Aorta (tissue), 5 donors: Measurements from ENCODE around the gene SOX11. TPM values are rescaled to one million over a fixed set of nuclear protein-coding genes. Genes with fewer than 3 reads are reported as not detected.
"Not testable (repeated sequence)": the region's sequence is repeated elsewhere in the genome, so short reads cannot be mapped to it uniquely, and the experiment has no call there.

Source experiments
- ATAC-seq: fragments of 200-7000 bp; cut with Tn5 transposase; one replicate; pipeline ENCODE4 v1.9.1; 2022; ENCODE audit warnings: moderate library complexity; ENCODE audit not compliant: low FRiP score
- DNase-seq, 2 donors: peaks; one replicate each; pipeline ENCODE4 v3.0.0-alpha.2; 2020
- H3K27ac ChIP-seq, 2 donors: one replicate each; pipeline ENCODE4 v1.5.1; 2013; ENCODE audit warnings: low read length in 2 of 2, mild to moderate bottlenecking in 2 of 2, moderate library complexity in 2 of 2, control low read depth in 1 of 2, inconsistent platforms in 1 of 2, low read depth in 1 of 2
- H3K27me3 ChIP-seq, 2 donors: one replicate each; pipeline ENCODE4 v1.6.1; 2013; ENCODE audit warnings: control low read depth in 1 of 2, low read length in 1 of 2, mild to moderate bottlenecking in 1 of 2, moderate library complexity in 1 of 2; ENCODE audit not compliant: insufficient read depth in 2 of 2, control insufficient read depth in 1 of 2
- H3K36me3 ChIP-seq, 2 donors: one replicate each; pipeline ENCODE4 v1.6.1; 2013; ENCODE audit warnings: control low read depth in 1 of 2, low read length in 1 of 2, mild to moderate bottlenecking in 1 of 2; ENCODE audit not compliant: insufficient read depth in 2 of 2, control insufficient read depth in 1 of 2
- H3K4me1 ChIP-seq, 2 donors: one replicate each; pipeline ENCODE4 v1.6.1; 2013; ENCODE audit warnings: low read length in 2 of 2, control low read depth in 1 of 2, mild to moderate bottlenecking in 1 of 2, moderate library complexity in 1 of 2; ENCODE audit not compliant: insufficient read depth in 2 of 2, control insufficient read depth in 1 of 2
- H3K4me3 ChIP-seq, 2 donors: one replicate each; pipeline ENCODE4 v1.5.1; 2013; ENCODE audit warnings: low read length in 2 of 2, control low read depth in 1 of 2, mild to moderate bottlenecking in 1 of 2
- H3K9me3 ChIP-seq: one replicate; pipeline ENCODE4 v1.6.1; 2013; ENCODE audit warnings: mild to moderate bottlenecking, low read length; ENCODE audit not compliant: control insufficient read depth
- WGBS, 2 donors: extraction: QIAGEN DNeasy Blood & Tissue Kit; methylation state at CpG; one replicate each; pipeline ENCODE4 v1.1.7; 2013; 5-methylcytosine and 5-hydroxymethylcytosine counted together
- intact Hi-C, 2 donors: fragments of 100-400 bp; cut with DNase I; formaldehyde crosslinking; loops; one replicate each; pipeline versions ENCODE4 v1.14.2 to v1.15.0; 2022
- long read RNA-seq, 2 donors: library from polyadenylated mRNA; unstranded; transcript quantifications; one replicate each; pipeline ENCODE4 v2.0.0, GENCODE V29; 2020 to 2021
- polyA plus RNA-seq, 2 donors: library from polyadenylated mRNA; stranded (reverse); fragments of 200-250 nt; gene quantifications; one replicate each; pipeline ENCODE4 v1.2.3, GENCODE V29; 2013
- total RNA-seq, 2 donors: library from RNA; stranded (reverse); fragmentation: NEBNext Ultra II Directional; extraction: Animal tissue kit (Norgen Biotek cat#: 25700); gene quantifications; one replicate each; pipeline ENCODE4 v1.2.1, GENCODE V29; 2021
- donor health status: healthy with polysubstance abuse.
- donor health status: Bipolar disorder and iron deficiency.
- donor health status: DM: no; HTN: no; CAD: no.
- donor health status: DM: no; HTN: no; CAD: no.
- donor health status: DM: yes; HTN: yes; CAD: no.

SOX11 gene
- total RNA-seq (under 1 TPM in 1 of 2 donors, not detected in 1; 0.03 TPM), polyA plus RNA-seq (not detected)
- long read RNA-seq, donor 1 = 0 reads
- long read RNA-seq, donor 2 = 0 reads

GRCh38 chr2:5691985-5692529, at the start of gene SOX11:
TSS of gene SOX11 (plus strand) at chr2:5692384. CDS start at chr2:5692722, 338 bp downstream.
- Histone ChIP-seq H3K27me3 (peaks cover 0 to 3% of the 10 kb centered on the region in 2 donors), H3K4me1 (no peaks in the 10 kb centered on the region), H3K4me3 (no peak within 1 kb of the TSS), H3K9me3 (no peaks in the 10 kb centered on the region), H3K27ac (no peak within 1 kb of the TSS), H3K36me3 (no peaks in the 10 kb centered on the region)
- 1 to 2% methylated on average over 47 to 60 of the region's 60 CpGs for WGBS, 2 donors
- intact Hi-C loops = no loop called here
- ATAC-seq (no peak), DNase-seq (no peak)

GRCh38 chr2:5652734-5653133, 39.5 kb upstream of the SOX11 start:
- H3K27me3 ChIP-seq, H3K36me3 ChIP-seq, H3K4me3 ChIP-seq, H3K27ac ChIP-seq, H3K4me1 ChIP-seq, DNase-seq, intact Hi-C loops, H3K9me3 ChIP-seq, ATAC-seq: not testable (repeated sequence)
- WGBS, 2 donors = 34 to 42% methylated on average over 2 of the region's 2 CpGs

GRCh38 chr2:5653756-5654155, 38.4 kb upstream of the SOX11 start:
- H3K9me3 ChIP-seq, H3K27me3 ChIP-seq, H3K36me3 ChIP-seq, H3K4me1 ChIP-seq, intact Hi-C loops, DNase-seq, ATAC-seq, H3K27ac ChIP-seq, H3K4me3 ChIP-seq: not testable (repeated sequence)
- WGBS, 2 donors = 93 to 94% methylated on average over 3 to 4 of the region's 4 CpGs

- Histone ChIP-seq H3K36me3 (no peaks in the 10 kb centered on the region), H3K27me3 (no peaks in the 10 kb centered on the region), H3K27ac (no peak overlapping the region), H3K4me3 (no peak overlapping the region), H3K4me1 (no peaks in the 10 kb centered on the region), H3K9me3 (no peaks in the 10 kb centered on the region)
- ATAC-seq (no peak), DNase-seq (no peak)
- intact Hi-C loops = no loop called here
- WGBS, 2 donors = 40 to 43% methylated on average over 4 of the region's 4 CpGs
Observed at GRCh38 chr2:5657231-5657630, 35.0 kb upstream of the SOX11 start.

GRCh38 chr2:5660591-5660990, 31.6 kb upstream of the SOX11 start:
- intact Hi-C loops = no loop called here
- no peaks in the 10 kb centered on the region for H3K9me3 ChIP-seq
- H3K4me3 ChIP-seq = no peak overlapping the region
- 84 to 87% methylated on average over 3 of the region's 3 CpGs for WGBS, 2 donors
- ATAC-seq = no peak
- no peak overlapping the region for H3K27ac ChIP-seq
- no peaks in the 10 kb centered on the region for H3K4me1 ChIP-seq
- DNase-seq = no peak
- H3K27me3 ChIP-seq = peaks cover 0 to 3% of the 10 kb centered on the region in 2 donors
- no peaks in the 10 kb centered on the region for H3K36me3 ChIP-seq

- Histone ChIP-seq H3K36me3 (no peaks in the 10 kb centered on the region), H3K27me3 (peaks cover 0 to 3% of the 10 kb centered on the region in 2 donors), H3K4me3 (no peak overlapping the region), H3K9me3 (no peaks in the 10 kb centered on the region), H3K27ac (no peak overlapping the region), H3K4me1 (no peaks in the 10 kb centered on the region)
- intact Hi-C loops = no loop called here
- 88 to 93% methylated on average over 5 of the region's 5 CpGs for WGBS, 2 donors
- ATAC-seq = no peak
- DNase-seq = no peak
Observed at GRCh38 chr2:5661362-5661761, 30.8 kb upstream of the SOX11 start.

GRCh38 chr2:5664278-5664681, 27.9 kb upstream of the SOX11 start:
- Histone ChIP-seq H3K4me3 (no peak overlapping the region), H3K27me3 (peaks cover 0 to 3% of the 10 kb centered on the region in 2 donors), H3K27ac (no peak overlapping the region), H3K9me3 (no peaks in the 10 kb centered on the region), H3K36me3 (no peaks in the 10 kb centered on the region), H3K4me1 (no peaks in the 10 kb centered on the region)
- intact Hi-C loops = no loop called here
- DNase-seq (no peak), ATAC-seq (no peak)
- 86 to 93% methylated on average over 4 of the region's 4 CpGs for WGBS, 2 donors

GRCh38 chr2:5665066-5665465, 27.1 kb upstream of the SOX11 start:
- H3K9me3 ChIP-seq = no peaks in the 10 kb centered on the region
- no peak overlapping the region for H3K27ac ChIP-seq
- H3K4me3 ChIP-seq = no peak overlapping the region
- intact Hi-C loops = no loop called here
- H3K36me3 ChIP-seq = no peaks in the 10 kb centered on the region
- H3K27me3 ChIP-seq = peaks cover 0 to 3% of the 10 kb centered on the region in 2 donors
- DNase-seq (no peak), ATAC-seq (no peak)
- 72 to 80% methylated on average over 1 of the region's 1 CpG for WGBS, 2 donors
- H3K4me1 ChIP-seq = no peaks in the 10 kb centered on the region

GRCh38 chr2:5666798-5667197, 25.4 kb upstream of the SOX11 start:
- Histone ChIP-seq H3K4me3 (no peak overlapping the region), H3K36me3 (no peaks in the 10 kb centered on the region), H3K27me3 (peaks cover 0 to 3% of the 10 kb centered on the region in 2 donors), H3K9me3 (no peaks in the 10 kb centered on the region), H3K4me1 (no peaks in the 10 kb centered on the region), H3K27ac (no peak overlapping the region)
- DNase-seq (no peak), ATAC-seq (no peak)
- intact Hi-C loops = no loop called here
- 92 to 96% methylated on average over 4 of the region's 4 CpGs for WGBS, 2 donors
